GM18870 (cell line): ENCODE measurements around the gene LDOC1.
"Not testable (repeated sequence)": the region's sequence is repeated elsewhere in the genome, so short reads cannot be mapped to it uniquely, and the experiment has no call there.

ENCODE experiments used
- ATAC-seq: cut with Tn5 transposase; IDR thresholded peaks from one replicate; pipeline ENCODE4 v1.9.1; 2021; ENCODE audit warnings: moderate library complexity; ENCODE audit not compliant: unreplicated experiment

LDOC1 gene

DNA sequence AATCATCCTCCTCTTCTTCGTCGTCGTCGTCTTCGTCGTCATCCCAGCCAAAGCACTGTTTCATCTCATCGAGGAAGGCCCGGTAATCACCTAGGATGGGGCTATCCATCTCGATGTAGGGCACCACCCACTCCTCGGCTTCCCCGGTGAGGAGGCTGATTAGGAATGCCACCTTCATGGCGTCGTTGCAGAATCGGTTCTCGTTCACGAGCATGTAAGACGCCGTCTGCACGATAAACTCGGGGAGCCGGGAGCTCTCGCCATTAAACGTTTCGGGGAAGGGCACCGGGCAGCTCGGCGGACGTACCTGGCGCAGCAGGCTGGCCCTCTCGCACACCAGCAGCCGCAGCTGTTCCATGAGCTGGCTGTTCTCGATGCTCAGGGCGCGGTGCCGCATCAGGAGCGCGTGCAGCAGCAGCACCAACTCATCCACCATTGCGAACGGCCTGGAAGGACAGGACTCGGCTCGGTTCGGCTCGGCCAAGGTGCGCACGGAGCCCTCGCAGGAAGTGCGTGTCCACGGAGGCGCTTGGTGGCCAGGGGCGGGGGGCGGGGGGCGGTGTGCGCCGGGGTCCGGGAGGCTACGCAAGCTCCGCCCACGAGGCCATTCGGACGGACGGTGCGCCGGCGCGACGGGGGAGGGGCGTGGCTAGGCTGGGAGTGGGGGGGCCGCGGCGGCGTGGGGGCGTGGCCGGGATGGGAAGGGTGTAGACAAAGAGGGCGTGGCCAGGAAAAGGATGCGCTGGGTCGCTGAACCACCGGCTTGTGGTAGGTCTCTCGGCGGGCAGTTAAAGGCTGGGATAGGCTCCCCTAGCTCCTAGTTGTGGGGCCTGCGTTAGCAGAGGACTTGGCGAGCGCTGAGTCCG, at the start of gene LDOC1:
TSS of gene LDOC1 (minus strand) at position 544 of the 866 bp plus-strand sequence. CDS start at position 436, 108 bp downstream.
- ATAC-seq, result no peak

DNA sequence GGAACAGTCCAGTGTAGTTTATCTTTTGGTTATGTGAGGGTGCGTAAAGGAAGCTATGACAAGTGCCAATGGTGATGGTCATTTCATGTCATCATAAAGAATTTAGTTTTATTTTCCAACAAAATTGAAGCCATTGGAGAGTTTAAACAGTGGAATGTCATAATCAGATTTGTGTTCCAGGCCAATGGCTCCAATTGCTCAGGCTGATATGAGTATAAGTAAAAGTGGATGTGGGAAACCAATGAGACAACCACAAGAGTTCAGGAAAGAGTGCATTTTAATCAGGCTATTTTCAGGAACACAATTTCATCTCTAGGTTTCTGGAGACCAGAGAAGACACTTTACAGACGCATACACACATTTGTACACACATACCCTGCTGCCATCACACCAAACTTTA, 44.7 kb upstream of the LDOC1 start:
- ATAC-seq, result no peak

DNA sequence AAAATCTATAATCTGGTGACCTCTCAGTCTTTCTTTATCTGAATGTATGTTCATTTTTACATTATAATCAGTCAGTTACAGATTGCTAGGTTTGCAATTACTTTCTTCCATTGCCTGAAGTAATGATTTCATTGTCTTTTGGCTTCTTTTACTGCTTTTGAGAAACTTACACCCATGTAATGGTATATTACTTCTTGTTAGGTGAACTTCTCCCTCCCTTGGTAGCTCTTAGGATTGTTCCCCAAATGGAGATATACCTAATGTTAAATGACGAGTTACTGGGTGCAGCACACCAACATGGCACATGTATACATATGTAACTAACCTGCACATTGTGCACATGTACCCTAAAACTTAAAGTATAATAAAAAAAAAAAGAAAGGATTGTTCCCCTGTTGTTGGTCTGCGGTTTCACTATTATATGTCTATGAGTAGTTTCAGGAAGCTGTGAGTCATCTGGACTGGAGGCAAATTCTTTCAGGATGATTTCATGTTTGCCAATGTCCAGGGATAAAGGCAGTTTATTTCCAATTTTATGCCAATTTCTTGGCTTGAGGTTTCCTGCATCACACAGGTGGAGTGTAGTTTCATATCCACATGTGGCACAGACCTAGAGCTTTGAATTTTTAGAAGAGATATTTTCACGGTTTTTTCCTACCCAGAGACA, 43.5 kb upstream of the LDOC1 start:
- no peak for ATAC-seq

DNA sequence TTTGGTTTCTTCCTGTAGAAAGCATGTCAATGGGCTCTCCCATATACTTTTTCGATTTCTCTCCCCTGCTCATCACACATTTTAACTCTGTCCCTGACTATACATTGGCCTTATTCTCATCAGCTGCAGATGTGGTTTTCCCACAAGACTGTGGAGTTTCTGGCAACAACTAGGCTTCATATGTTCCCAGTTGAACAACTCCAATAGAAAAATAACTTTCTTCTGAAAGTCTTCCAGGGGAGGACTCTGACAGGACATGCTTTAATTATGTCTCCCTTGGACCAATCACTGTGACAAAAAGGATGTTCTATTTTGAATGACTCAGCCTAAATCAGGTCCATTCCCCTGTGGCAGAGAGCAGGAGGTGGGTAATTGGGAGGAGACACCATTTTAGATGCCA, 37.3 kb upstream of the LDOC1 start:
- no peak for ATAC-seq

DNA sequence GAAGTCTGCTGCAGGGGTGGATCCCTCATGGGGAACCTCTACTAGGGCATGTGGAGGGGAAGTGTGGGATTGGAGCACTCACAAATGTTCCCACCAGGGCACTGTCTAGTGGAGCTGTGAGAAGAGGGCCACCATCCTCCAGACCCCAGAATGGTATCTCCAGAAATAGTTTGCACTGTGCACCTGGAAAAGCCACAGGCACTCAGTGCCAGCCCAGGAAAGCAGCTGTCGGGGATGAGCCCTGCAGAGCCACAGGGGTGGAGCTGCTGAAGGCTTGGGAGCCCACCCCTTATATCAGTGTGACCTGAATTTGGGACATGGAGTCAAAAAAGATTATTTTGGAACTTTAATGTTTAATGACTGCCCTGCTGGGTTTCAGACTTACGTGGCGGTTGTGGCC, 25.0 kb upstream of the LDOC1 start:
- no peak for ATAC-seq

DNA sequence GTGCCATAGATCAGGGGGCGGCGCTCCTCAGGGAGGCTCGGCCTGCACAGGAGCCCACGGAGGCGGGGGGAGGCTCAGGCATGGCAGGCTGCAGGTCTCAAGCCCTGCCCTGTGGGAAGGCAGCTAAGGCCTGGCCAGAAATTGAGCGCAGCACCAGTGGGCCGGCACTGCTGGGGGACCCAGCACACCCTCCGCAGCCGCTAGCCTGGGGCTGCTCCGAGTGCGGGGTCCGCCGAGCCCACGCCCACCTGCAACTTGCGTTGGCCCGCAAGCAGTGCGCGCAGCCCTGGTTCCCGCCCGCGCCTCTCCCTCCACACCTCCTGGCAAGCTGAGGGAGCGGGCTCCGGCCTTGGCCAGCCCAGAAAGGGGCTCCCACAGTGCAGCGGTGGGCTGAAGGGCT, 11.6 kb upstream of the LDOC1 start:
- ATAC-seq, result not testable (repeated sequence)

DNA sequence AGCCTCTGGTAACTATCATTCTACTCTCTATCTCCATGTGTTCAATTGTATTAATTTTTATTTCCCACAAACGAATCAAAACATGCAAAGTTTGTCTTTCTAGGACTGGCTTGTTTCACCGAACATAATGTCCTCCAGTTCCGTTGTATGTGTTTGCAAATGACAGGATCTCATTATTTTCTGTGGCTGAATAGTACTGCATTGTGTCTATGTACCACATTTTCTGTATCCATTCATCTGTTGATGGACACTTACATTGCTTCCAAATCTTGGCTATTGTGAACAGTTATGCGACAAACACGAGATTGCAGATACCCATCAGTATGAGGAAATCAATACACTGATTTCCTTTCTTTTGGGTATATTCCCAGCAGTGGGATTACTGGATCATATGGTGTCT, 8.4 kb upstream of the LDOC1 start:
- no peak for ATAC-seq

DNA sequence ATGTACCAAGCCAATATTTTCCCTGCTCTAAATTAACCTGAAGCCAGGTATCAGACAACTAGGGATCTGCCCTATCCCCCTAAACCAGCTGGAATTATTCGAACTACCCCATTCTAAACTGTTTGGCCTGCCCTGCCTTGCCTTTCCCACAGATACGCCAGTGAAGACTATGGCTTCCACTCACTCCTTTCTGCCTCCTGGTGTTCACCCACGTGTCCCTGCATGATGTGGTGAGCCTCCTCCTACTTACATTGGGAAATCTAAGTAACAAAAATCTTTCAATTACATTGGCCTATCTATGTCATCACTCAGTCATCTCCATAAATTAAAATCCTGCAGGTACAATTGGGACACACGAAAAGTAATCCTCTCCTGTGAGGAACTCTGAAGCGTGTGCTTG, 6.1 kb upstream of the LDOC1 start:
- ATAC-seq, result no peak

DNA sequence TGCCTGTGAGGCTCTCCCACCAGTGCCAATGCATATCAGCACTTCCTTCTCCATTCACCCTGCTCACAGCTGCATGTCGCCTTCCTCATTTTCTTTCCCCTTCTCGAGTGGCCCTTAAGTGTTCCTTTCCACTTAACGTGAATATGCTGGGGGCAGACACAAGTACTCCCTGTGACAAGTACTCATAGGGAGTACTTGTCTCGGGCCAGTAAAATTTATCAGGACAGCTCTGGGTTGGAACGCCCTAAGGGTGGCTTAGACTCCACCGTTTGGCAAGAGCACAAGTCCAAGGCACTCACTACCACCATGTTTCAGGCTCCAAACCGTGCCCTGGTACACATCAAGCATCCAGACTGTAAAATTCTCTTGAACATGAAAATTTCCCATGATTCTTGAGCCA, 3.9 kb upstream of the LDOC1 start:
- no peak for ATAC-seq

DNA sequence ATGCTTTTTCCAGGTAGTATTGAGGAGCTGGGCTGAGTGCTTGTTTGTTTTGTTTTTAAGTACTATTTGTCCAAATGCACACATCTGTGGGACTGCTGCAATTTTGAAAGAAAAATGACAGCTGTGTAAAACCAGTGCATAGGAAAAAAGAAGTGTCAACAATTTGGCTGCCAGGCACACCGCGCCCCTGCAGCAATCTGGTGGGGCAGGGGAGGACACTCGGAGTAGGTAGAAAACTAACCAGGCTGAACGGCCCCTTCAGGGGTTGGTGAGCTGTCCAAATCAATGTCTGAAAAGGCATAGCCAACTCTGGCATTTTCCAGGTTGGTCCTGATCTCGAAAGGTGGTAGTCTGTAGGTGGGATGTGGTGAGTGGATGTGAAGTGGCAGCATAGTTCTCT, 1.1 kb downstream of the LDOC1 start:
- no peak for ATAC-seq

DNA sequence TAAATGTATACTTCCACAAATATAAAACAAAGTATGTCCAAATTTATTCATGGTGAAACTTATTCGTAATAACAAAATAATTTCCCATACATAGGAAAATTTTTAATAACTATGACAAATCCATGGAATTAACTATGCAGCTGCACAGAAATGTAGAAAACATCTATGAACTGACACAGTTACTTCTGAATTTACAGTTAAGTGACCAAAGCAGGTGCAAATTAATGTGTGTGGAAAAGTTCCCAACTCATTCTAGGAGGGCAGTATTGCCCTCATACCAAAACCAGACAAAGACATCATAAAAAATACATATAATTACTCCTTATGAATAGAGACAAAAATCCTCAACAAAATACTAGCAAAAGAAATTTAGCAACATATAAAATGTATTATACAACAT, 12.5 kb downstream of the LDOC1 start:
- no peak for ATAC-seq

DNA sequence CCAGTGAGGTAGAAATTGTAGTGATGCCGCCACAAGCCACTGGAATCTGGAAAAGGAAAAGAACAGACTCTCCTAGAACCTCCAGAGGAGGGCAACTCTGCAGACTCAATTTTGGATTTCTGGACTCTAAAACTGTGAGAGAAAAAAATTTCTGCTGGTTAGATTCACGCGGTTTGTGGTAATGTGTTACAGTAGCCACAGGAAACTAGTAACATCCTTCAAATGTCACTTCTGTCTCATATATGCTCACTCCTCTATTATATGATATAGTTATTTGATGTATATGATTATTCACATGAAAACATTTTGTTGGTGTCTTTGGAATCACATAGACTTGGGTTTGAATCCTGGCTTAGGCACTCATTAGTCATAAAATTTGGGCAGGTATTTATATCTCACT, 18.8 kb downstream of the LDOC1 start:
- ATAC-seq, result no peak

DNA sequence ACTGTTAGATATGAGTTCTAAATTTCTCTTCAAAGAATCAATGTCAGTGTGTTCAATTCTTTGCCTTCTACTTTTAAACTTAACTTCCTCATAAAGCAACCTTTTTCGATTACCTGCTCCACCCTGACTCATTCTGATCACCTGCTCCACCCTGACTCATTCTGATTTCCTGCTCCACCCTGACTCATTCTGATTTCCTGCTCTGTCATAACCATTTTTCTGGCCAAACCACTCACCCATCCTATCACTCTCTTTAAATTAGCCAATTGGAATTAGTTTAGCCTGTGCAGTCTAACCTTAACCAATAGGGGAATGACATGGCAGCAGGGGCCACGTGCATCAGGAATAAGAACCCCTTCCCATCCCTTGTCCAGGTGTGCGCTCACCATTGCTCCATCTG, 21.7 kb downstream of the LDOC1 start:
- ATAC-seq, result not testable (repeated sequence)

DNA sequence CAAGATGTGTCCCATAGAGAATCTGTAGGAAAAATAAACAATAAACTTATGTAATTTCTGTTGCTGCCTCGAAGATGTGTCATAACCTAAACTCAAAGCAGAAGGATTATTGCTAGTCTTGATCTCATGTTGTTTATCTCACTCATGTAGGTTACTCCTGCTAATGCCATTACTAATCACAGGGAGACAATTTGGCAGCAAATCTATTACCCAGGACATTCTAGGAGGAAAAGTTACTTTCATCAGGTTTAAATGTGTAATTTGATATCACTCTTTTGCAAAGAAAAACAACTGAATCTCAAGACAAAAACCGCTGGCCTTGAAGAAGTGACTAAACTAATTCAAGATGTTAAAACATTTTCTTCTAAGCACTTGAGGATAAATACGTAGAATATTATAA, 34.0 kb downstream of the LDOC1 start:
- ATAC-seq, result no peak

DNA sequence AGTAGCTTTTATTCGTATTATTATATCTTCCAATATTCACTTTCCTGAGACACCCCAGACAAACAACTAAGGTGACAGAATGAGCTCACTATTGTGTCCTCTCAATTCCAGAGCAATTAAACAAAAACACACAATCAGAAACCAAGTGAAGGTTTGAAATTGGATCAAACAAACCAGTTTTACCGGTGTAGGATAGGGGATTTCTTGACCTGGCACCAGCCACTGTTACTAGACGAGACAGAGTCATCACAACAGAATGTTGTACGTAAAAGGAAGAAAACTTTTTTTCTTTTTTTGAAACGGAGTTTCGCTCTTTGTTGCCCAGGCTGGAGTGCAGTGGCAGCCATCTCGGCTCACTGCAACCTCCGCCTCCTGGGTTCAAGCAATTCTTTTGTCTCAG, 43.7 kb downstream of the LDOC1 start:
- ATAC-seq, result no peak

DNA sequence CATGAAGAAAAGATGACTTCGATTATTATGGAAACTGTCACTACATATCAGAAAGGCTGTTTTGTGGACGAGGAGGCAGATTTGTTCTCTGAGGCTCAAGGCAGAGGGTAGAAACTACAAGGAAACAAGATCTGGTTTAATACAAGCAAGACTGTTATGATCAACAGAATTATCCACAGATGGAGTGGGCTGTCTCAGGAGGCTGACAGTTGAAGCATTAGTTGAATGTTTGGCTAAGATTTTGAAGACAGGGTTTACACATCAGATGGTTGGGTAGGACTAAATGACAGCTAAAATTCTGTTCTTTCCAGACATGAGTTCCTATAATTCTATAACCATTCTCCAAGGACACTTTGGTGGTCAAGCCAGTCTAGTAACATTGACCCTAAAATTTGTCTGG, 49.8 kb downstream of the LDOC1 start:
- no peak for ATAC-seq
